Body of pancreas (tissue), 4 donors: ENCODE data around the gene RAB23. TPM values are rescaled to one million over a fixed set of nuclear protein-coding genes. Genes with fewer than 3 reads are reported as not detected.

Source experiments
- ATAC-seq: fragments of 150-250 bp; one replicate; pipeline ENCODE4 v1.9.1; 2016
- DNase-seq, 4 donors: peaks; one replicate each; pipeline ENCODE4 v3.0.0-alpha.2; 2019
- H3K27ac ChIP-seq, 4 donors: fragments of 200-600 bp; sonication (generic); 1 replicate in 3 of 4; 2 replicates in 1 of 4; pipeline versions ENCODE4 v1.5.1 to v1.6.1; 2016 to 2019; ENCODE audit warnings: mild to moderate bottlenecking in 1 of 4, mixed read lengths in 1 of 4, moderate library complexity in 1 of 4
- H3K27me3 ChIP-seq, 2 donors: fragments of 200-600 bp; sonication (generic); one replicate each; pipeline ENCODE4 v1.6.0; 2016; ENCODE audit warnings: mild to moderate bottlenecking in 1 of 2
- H3K36me3 ChIP-seq, 2 donors: fragments of 200-600 bp; sonication (generic); replicated peaks in 1 of 2; 2 replicates each; pipeline ENCODE4 v1.5.1; 2016; ENCODE audit warnings: low read depth in 2 of 2; ENCODE audit not compliant: insufficient read depth in 1 of 2
- H3K4me1 ChIP-seq: fragments of 200-600 bp; sonication (generic); one replicate; pipeline ENCODE4 v1.6.0; 2016
- H3K4me3 ChIP-seq, 2 donors: fragments of 200-600 bp; sonication (generic); 1 replicate in 1 of 2; 2 replicates in 1 of 2; pipeline ENCODE4 v1.5.1; 2016 to 2019
- H3K9me3 ChIP-seq, 3 donors: fragments of 200-600 bp; sonication (generic); 1 replicate in 2 of 3; 2 replicates in 1 of 3; pipeline ENCODE4 v1.5.1; 2016
- CTCF ChIP-seq, 7 experiments: fragments of 450-650 bp in 4 of 7; fragments of 200-600 bp in 3 of 7; sonication (generic) in 3 of 7; IDR thresholded peaks; one replicate each; pipeline ENCODE4 v1.5.1; 2016 to 2019; ENCODE audit warnings: antibody characterized with exemption in 7 of 7
- POLR2A ChIP-seq, 3 donors: fragments of 450-650 bp; IDR thresholded peaks; one replicate each; pipeline ENCODE4 v1.6.1; 2016; ENCODE audit warnings: antibody characterized with exemption in 3 of 3, mild to moderate bottlenecking in 2 of 3
- WGBS, 2 donors: methylation state at CpG; one replicate each; pipeline ENCODE4 v1.1.5; 2017; 5-methylcytosine and 5-hydroxymethylcytosine counted together
- intact Hi-C: fragments of 100-400 bp; cut with DNase I; formaldehyde crosslinking; loops from one replicate; pipeline ENCODE4 v1.15.1; 2023
- total RNA-seq, 2 donors: library from RNA; depleted of rRNA; stranded (reverse); fragments of >200 nt; gene quantifications; one replicate each; pipeline ENCODE4 v1.1.0, GENCODE V29; 2016

Gene RAB23
- total RNA-seq, 2 donors from 2014 or later = 2.1 to 5.6 TPM

GRCh38 chr6:57224769-57225515 is 2.8 kb upstream of the RAB23 start:
- Histone ChIP-seq H3K4me3 (no peak overlapping the region), H3K4me1 (no peaks in the 10 kb centered on the region), H3K27me3 (no peaks in the 10 kb centered on the region), H3K36me3 (no peaks in the 10 kb centered on the region), H3K27ac (no peak overlapping the region), H3K9me3 (no peaks in the 10 kb centered on the region)
- WGBS, 2 donors = 45 to 55% methylated on average over 1 of the region's 1 CpG
- ATAC-seq (no peak), DNase-seq (no peak)
- intact Hi-C loops = no loop called here
- TF ChIP-seq POLR2A (IDR thresholded peaks at IDR 0.05) (no peak), CTCF (IDR thresholded peaks at IDR 0.05) (no peak)

- TF ChIP-seq CTCF (IDR thresholded peaks at IDR 0.05) = no peak
- TF ChIP-seq POLR2A (IDR thresholded peaks at IDR 0.05) = no peak
- intact Hi-C loops = no loop called here
- DNase-seq (no peak), ATAC-seq (no peak)
- Histone ChIP-seq H3K36me3 (no peaks in the 10 kb centered on the region), H3K4me3 (peak overlapping the region; percentile 65 to 91), H3K9me3 (no peaks in the 10 kb centered on the region), H3K27me3 (no peaks in the 10 kb centered on the region), H3K27ac (peak overlapping the region in 3 of 4 donors; percentile 69 to 81 (median 70)), H3K4me1 (no peaks in the 10 kb centered on the region)
- whole genome bisulfite sequencing, 2 donors = 7 to 11% methylated on average over 5 of the region's 5 CpGs
Measured at GRCh38 chr6:57222743-57223077, 603 bp upstream of the RAB23 start.

- WGBS, 2 donors = 0% methylated on average over 7 to 37 of the region's 38 CpGs
Measured at GRCh38 chr6:57221191-57221935, 744 bp downstream of the RAB23 start.

GRCh38 chr6:57220083-57220703 is 1.9 kb downstream of the RAB23 start:
- H3K9me3 ChIP-seq = no peaks in the 10 kb centered on the region
- no peaks in the 10 kb centered on the region for H3K27me3 ChIP-seq
- H3K4me3 ChIP-seq = no peak overlapping the region
- WGBS, 2 donors = 94 to 100% methylated on average over 2 of the region's 2 CpGs
- intact Hi-C loops = no loop called here
- no peaks in the 10 kb centered on the region for H3K4me1 ChIP-seq
- no peak overlapping the region for H3K27ac ChIP-seq
- DNase-seq (no peak), ATAC-seq (no peak)
- no peaks in the 10 kb centered on the region for H3K36me3 ChIP-seq
- TF ChIP-seq POLR2A (IDR thresholded peaks at IDR 0.05) = no peak

More at GRCh38 chr6:57221191-57221935, 744 bp downstream of the RAB23 start:
- H3K9me3 ChIP-seq = no peaks in the 10 kb centered on the region
- peak; percentile 51 to 78 (median 53) for DNase-seq
- H3K4me3 ChIP-seq = peak overlapping the region; percentile 65 to 91
- ATAC-seq = peak; percentile 63
- no peaks in the 10 kb centered on the region for H3K4me1 ChIP-seq
- TF ChIP-seq POLR2A (IDR thresholded peaks at IDR 0.05) (no peak), CTCF (IDR thresholded peaks at IDR 0.05) (peak in 5 of 7 experiments; percentile 13 to 61 (median 59))
- H3K27ac ChIP-seq = peak overlapping the region; percentile 17 to 81 (median 70)
- H3K27me3 ChIP-seq = no peaks in the 10 kb centered on the region
- H3K36me3 ChIP-seq = no peaks in the 10 kb centered on the region
- intact Hi-C loops = no loop called here

GRCh38 chr6:57217270-57217669 is 4.8 kb downstream of the RAB23 start:
- H3K27me3 ChIP-seq = no peaks in the 10 kb centered on the region
- TF ChIP-seq CTCF (IDR thresholded peaks at IDR 0.05) (no peak), POLR2A (IDR thresholded peaks at IDR 0.05) (no peak)
- no peaks in the 10 kb centered on the region for H3K9me3 ChIP-seq
- WGBS, 2 donors = 94 to 97% methylated on average over 11 of the region's 11 CpGs
- ATAC-seq (no peak), DNase-seq (no peak)
- no peak overlapping the region for H3K4me3 ChIP-seq
- no peaks in the 10 kb centered on the region for H3K4me1 ChIP-seq
- no peak overlapping the region for H3K27ac ChIP-seq
- no peaks in the 10 kb centered on the region for H3K36me3 ChIP-seq
- intact Hi-C loops = no loop called here
